Left kidney (tissue), 2 donors: ENCODE data around the gene NOP9. TPM values are rescaled to one million over a fixed set of nuclear protein-coding genes. Genes with fewer than 3 reads are reported as not detected.

ENCODE experiments used
- DNase-seq: peaks from one replicate; pipeline ENCODE4 v3.0.0-alpha.2; 2013
- polyA plus RNA-seq: library from polyadenylated mRNA; unstranded; fragments of 120-200 nt; gene quantifications from one replicate; pipeline ENCODE4 v1.2.1, GENCODE V29; 2013; ENCODE audit not compliant: insufficient read length

The NOP9 gene
- polyA plus RNA-seq, 1 donor, result 29.0 TPM

GRCh38 chr14:24308342-24309124 is 8.9 kb downstream of the NOP9 start:
- DNase-seq, result no peak

DNA sequence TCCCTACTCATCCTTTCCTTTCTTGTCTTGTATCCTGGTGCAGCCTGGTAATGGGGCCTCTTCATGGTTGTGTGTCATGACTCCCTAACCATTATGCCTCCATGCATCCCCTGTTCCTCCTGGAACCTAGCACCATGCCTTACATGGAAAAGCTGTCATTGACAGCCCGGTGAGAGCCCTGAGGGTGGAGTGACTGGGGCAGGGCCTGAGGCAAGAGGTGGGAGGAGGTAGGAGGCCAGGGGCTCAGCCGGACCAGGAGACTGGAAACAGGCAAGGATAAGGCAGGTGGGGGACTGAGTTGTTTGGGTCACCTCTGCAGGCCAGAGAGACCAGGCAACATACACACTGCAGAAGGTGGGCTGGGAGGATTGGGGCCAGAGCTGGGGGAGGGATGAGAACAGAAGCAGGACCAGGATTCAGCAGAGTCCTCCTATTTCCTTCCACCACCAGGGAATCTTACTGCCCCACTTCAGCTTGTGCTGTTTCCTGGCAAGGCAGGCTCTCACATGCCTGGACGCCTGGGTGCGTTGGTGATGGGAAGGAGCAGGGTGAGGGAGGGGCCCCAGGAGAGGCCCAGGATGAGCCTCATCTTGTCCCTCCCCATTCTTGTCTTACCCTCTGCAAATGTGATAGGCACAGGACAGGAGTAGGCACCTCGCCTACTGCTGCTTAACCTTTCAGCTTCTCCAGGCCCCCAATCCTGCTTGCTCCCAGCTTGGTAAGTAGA is 10.1 kb downstream of the NOP9 start, which contains the start of gene LTB4R2:
Gene LTB4R2 (plus strand): TSS at position 603 of the 727 bp plus-strand sequence. CDS start 525 bp downstream, outside the sequence.
- no peak for DNase-seq

GRCh38 chr14:24310265-24310645 is 10.6 kb downstream of the NOP9 start:
- DNase-seq, result no peak

DNA sequence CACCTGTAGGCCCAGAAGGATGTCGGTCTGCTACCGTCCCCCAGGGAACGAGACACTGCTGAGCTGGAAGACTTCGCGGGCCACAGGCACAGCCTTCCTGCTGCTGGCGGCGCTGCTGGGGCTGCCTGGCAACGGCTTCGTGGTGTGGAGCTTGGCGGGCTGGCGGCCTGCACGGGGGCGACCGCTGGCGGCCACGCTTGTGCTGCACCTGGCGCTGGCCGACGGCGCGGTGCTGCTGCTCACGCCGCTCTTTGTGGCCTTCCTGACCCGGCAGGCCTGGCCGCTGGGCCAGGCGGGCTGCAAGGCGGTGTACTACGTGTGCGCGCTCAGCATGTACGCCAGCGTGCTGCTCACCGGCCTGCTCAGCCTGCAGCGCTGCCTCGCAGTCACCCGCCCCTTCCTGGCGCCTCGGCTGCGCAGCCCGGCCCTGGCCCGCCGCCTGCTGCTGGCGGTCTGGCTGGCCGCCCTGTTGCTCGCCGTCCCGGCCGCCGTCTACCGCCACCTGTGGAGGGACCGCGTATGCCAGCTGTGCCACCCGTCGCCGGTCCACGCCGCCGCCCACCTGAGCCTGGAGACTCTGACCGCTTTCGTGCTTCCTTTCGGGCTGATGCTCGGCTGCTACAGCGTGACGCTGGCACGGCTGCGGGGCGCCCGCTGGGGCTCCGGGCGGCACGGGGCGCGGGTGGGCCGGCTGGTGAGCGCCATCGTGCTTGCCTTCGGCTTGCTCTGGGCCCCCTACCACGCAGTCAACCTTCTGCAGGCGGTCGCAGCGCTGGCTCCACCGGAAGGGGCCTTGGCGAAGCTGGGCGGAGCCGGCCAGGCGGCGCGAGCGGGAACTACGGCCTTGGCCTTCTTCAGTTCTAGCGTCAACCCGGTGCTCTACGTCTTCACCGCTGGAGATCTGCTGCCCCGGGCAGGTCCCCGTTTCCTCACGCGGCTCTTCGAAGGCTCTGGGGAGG is 11.3 kb downstream of the NOP9 start, which contains the start of gene LTB4R:
Gene LTB4R (plus strand): TSS at position 857 of the 959 bp plus-strand sequence. CDS start 4,150 bp downstream, outside the sequence.
- DNase-seq, result peak; percentile 60

DNA sequence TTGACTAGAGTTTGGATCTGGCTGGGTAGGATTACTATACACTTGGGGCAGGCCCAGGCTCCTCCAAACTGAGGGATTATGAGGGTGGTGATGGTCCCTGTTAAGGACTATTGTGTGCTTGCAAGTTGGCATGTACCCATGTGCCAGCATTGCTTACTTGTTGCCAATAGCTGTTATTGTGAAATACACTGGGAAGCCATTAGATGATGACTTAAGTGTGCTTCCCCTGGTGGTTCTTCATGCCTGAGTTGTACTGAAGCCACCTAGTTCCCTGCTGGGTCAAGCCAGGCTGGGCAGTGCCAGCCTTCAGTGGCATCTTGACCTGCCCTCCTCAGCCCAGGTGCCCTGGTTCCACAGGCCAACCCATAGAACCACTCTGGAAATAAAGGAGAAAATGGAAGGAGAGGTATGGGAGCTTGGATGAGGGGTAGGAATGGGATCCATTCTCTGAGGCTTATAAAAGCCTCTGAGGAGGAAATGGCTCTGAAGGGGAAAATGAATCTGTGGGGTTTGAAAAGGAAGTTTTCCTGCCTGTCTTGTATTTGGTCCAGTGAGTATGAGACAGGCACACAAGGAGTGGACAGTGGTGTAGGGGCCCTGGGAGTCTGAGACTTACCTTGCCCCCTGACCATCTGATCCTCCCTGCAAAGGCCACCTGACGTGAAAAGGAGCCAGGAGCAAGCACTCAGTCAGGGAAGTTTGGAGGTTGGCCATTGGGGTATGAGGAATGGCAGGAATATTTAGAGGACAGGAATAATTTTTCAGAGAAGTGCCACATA is 12.4 kb downstream of the NOP9 start:
- no peak for DNase-seq

DNA sequence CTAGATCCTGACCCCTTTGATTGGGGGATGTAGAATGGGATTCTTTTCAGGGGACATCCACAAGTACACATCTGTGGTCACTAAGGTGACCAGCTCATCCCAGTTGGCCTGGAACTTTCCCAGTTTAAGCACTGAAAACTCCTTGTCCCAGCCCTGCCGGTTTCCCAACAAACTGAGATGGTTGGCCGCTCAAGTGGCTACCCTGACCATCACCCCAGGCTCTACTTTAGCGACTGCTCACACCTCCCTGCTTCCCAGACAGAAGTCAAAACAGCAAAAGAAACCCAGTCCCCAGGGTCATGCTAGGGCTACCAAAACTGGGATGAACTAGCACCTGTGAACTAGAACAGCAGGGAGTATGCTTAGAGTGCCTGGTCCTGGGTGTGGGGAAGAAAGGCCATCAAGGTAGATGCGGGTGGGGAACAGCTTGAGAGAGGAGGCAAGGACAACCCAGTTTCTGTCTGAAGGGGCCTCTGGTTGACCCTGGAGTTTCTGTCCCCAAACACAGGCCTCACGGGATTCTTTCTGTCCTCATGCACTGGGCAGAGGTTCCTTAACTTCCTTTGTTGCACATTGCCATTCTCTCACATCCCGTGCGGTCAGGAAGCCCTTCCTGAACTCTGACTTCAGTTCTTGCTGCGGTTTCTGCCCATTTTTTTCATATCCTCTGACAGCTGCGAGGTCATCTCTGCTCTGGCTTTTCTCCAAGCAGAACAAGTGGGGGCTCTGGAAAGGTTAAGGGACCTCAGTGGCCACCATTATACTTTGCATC is 13.3 kb downstream of the NOP9 start:
- DNase-seq, result no peak

DNA sequence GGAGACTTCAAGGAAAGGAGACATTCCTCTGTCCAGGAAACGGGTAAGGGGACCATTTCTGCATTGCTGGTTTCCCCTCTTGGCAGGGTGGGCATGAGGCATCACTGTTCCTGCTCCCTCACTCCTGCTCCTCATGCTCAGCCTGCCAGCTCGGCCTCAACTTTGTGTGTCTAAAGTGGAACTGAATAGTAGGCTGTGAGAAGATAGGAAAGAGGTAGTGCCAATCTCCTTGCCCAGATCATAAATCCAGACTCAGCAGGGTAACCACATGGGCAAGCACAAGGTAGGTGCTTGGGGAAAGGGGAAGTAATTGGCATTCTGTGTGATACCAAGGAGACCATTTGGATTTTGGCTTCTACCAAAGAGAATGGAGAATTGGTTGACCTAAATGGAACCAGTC is 14.3 kb downstream of the NOP9 start:
- no peak for DNase-seq

- DNase-seq, result no peak
Observed at GRCh38 chr14:24314377-24315193, 14.9 kb downstream of the NOP9 start.

DNA sequence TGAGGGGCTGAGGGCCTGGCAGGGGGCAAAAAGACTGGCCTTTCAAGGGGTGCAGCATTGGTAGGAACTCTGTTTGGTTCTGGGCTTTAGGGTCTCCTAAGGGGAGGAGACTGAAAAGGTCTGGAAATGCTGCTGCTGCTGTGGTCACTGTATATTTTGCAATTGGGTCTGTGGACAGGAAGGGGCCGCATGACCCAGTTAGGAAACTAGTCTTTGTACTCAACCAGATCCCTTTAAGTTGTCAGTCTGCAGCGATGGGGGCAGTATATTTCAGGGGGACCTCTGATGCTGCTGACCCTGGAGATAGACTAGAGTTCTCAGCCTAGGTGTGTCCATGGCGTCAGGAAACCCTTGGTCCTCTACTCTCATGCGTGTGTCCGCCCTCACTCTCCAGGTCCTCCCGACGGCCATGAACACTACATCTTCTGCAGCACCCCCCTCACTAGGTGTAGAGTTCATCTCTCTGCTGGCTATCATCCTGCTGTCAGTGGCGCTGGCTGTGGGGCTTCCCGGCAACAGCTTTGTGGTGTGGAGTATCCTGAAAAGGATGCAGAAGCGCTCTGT is 15.7 kb downstream of the NOP9 start:
- DNase-seq, result no peak

GRCh38 chr14:24315807-24316596 is 16.4 kb downstream of the NOP9 start:
- no peak for DNase-seq

- DNase-seq, result no peak
Observed at GRCh38 chr14:24316597-24316950, 16.9 kb downstream of the NOP9 start.

DNA sequence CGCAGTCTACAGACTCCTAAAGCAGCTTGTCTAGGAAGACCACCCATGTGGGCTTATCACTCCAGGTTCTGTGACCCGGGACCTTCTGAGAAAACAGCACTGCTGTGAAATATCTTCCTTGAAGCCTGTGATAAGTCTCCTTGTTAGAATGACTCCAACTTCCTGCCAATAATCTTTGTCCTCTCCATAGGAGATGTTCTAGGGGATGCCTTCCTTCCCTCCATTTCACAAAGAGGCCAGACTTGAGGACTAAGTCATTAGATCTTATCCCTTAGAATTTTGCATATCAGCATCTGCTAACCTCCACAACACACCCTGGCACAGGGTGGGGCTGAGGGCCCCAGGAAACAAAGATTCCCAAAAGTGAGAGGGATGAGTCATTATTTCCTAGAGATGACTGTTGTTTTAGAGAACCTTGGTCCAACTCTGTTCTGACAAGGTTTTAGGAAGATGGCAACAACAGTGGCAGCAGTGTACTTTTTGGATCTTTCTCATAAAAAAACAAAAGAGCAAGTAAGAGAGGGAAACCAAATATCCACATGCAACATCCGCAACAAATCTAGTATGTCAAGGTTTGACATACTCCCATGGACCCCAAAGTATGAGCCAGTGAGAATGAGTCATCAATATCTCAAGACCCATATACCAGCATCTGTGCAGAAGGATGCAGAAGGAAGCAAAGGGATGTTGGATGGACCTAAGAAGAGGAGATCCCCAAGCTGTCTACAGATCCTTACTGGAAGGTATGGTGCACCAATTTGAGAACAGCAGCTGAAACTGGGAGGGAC is 17.7 kb downstream of the NOP9 start:
- DNase-seq, result no peak

DNA sequence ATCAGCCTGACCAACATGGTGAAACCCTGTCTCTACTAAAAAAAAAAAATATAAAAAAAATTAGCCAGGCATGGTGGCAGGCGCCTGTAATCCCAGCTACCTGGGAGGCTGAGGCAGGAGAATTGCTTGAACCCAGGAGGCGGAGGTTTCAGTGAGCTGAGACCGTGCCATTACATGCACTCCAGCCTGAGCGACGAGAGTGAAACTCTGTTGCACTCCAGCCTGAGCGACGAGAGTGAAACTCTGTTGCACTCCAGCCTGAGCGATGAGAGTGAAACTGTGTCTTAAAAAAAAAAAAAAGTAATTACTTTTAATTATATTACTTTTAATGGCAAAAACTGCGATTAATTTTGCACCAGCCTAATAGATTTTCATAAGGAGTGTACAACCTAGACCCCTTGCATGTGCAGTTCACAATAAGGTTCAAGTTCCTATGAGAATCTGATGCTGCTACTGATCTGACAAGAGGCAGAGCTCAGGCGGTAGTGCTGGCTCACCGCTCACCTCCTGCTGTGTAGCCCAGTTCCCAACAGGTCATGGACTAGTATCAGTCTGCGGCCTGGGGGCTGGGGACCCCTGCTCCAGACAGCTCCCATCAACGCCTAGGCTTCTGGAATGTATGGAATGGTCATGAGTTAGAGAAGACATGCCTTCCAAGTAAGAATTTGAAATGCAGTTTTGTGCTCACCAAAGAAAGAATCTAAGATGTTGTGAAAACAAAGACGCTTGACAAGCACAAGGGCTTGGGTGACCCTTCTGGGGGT is 21.7 kb downstream of the NOP9 start:
- DNase-seq, result no peak

GRCh38 chr14:24322672-24323071 is 23.0 kb downstream of the NOP9 start:
- DNase-seq, result no peak

DNA sequence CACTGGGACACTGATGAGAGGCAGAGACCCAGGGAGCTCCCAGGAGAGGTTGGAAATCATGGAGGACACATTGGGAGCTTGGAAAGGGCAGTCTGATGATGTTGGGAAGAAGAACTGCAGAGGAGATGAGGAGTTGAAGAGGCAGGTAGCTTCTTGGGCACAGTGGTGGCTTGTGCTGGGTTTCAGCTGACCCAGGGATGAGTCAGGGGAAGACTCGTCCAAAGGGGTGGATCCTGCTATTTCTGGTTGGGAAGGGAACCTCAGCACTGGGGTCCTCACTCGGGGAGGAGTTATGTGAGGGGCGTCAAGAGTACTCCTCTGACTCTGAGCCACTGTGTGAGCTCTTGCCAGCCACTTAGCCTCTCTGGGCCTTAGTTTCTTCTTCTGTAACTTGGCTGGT is 23.7 kb downstream of the NOP9 start:
- DNase-seq, result no peak

DNA sequence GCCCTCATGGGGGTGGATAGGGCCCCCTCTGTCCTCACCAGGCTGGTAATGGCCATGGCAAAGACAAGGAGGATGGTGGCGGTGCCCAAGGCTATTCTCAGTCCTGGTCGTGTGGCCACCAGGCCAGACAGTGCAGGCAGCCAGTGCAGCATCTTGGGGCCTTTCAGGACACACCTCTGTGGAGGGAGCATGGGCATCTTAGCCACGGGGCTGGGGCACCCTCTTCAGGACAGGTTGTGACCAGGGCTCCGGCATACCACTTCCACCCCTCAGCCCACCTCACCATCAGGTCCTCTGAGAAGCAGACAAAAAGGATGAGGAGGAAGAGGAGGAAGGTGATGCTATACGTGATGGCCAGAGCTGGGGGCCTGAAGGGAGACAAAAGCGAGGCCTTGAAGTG is 24.4 kb downstream of the NOP9 start:
- DNase-seq, result no peak

DNA sequence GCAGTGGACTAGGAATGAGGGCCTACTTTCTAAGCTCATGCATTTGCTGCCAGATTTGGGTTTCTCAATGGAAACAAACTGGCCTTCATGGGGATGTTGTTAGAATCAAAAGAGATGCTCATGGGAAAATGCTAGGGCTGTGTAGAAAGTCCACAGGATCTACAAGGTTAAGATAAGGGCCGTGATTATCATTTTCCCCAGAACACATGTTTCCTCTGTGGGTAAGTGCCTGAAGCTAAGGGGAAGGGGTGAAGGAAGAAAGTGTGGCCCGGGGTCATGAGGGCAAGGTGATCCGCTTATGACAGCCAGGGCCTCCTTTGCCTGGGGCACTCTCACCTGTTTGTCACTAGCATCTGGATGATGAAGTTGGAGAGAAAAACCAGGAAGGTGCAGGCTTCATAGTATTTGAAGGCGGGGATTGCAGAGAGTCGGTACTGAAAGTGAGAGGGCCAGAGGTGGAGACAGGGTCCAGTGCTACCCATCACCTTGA is 25.4 kb downstream of the NOP9 start:
- DNase-seq, result no peak
